Calu3 (cell line): ENCODE measurements around the gene ZNF669. TPM values are rescaled to one million over a fixed set of nuclear protein-coding genes. Genes with fewer than 3 reads are reported as not detected.

ENCODE experiments used
- BruUV-seq: library from RNA; stranded (reverse); fragments of 400-500 nt; replicated peaks from 2 replicates; lab custom pipeline; 2021; lab: Mats Ljungman, UMichigan
- CTCF ChIA-PET: fragments of 300-600 bp; sonication (Branson Sonifier 250); formaldehyde crosslinking; loops from one replicate; lab custom pipeline; 2022; ENCODE audit warnings: antibody characterized with exemption; lab: Charles Lee
- DNase-seq: peaks from one replicate; pipeline ENCODE4 v3.0.0; 2022
- H3K27ac Mint-ChIP-seq: one replicate; pipeline ENCODE4 v1.8.0; 2022; ENCODE audit warnings: mixed read lengths; ENCODE audit not compliant: unreplicated experiment
- H3K27me3 Mint-ChIP-seq: one replicate; pipeline ENCODE4 v1.8.0; 2022; ENCODE audit warnings: mixed read lengths; ENCODE audit not compliant: unreplicated experiment
- H3K36me3 Mint-ChIP-seq: one replicate; pipeline ENCODE4 v1.8.0; 2022; ENCODE audit warnings: mild to moderate bottlenecking, moderate library complexity, mixed read lengths; ENCODE audit not compliant: insufficient read depth, unreplicated experiment
- H3K4me1 Mint-ChIP-seq: one replicate; pipeline ENCODE4 v1.8.0; 2022; ENCODE audit warnings: mild to moderate bottlenecking, low read depth, mixed read lengths; ENCODE audit not compliant: unreplicated experiment
- H3K4me3 Mint-ChIP-seq: one replicate; pipeline ENCODE4 v1.8.0; 2022; ENCODE audit warnings: mild to moderate bottlenecking, low read depth, moderate library complexity, mixed read lengths; ENCODE audit not compliant: unreplicated experiment
- H3K9me3 Mint-ChIP-seq: one replicate; pipeline ENCODE4 v1.8.0; 2022; ENCODE audit warnings: low read depth, mixed read lengths; ENCODE audit not compliant: unreplicated experiment
- CTCF ChIP-seq: fragments of 200-600 bp; IDR thresholded peaks from one replicate; pipeline ENCODE4 v1.8.0; 2022; ENCODE audit warnings: antibody characterized with exemption; ENCODE audit not compliant: unreplicated experiment
- intact Hi-C: fragments of 100-400 bp; cut with micrococcal nuclease; formaldehyde crosslinking; loops from one replicate; pipeline ENCODE4 v1.10.0; 2022; ENCODE audit not compliant: unreplicated experiment
- total RNA-seq: library from RNA; stranded (reverse); gene quantifications from 2 replicates; pipeline ENCODE4 v1.2.3, GENCODE V29; 2022

The ZNF669 gene
- total RNA-seq, 1 experiment from 2014 or later, result 10.5 TPM

- no TSS peak for BruUV-seq
- no peak overlapping the region for H3K4me3 Mint-ChIP-seq
- intact Hi-C loops, result loop anchor here (10.0 kb wide), 1 partner anchor 166 kb away; the partner anchor contains the start of gene AHCTF1
- no peaks in the 10 kb centered on the region for H3K27me3 Mint-ChIP-seq
- DNase-seq, result no peak
- CTCF ChIA-PET, result no interaction called here
- H3K9me3 Mint-ChIP-seq, result peaks cover 26% of the 10 kb centered on the region
- no peak overlapping the region for H3K27ac Mint-ChIP-seq
- H3K36me3 Mint-ChIP-seq, result peaks cover 29% of the 10 kb centered on the region
- TF ChIP-seq CTCF, result no peak
- H3K4me1 Mint-ChIP-seq, result peaks cover 6% of the 10 kb centered on the region
Observed at GRCh38 chr1:247100676-247101279, 3.4 kb downstream of the ZNF669 start.

GRCh38 chr1:247096958-247097357 lies 7.2 kb downstream of the ZNF669 start:
- intact Hi-C loops, result no loop called here
- Mint-ChIP-seq H3K36me3 (peaks cover 10% of the 10 kb centered on the region), H3K4me3 (no peak overlapping the region), H3K27me3 (no peaks in the 10 kb centered on the region), H3K4me1 (no peaks in the 10 kb centered on the region), H3K27ac (no peak overlapping the region), H3K9me3 (peaks cover 23% of the 10 kb centered on the region)
- CTCF ChIA-PET, result no interaction called here
- no peak for TF ChIP-seq CTCF
- no peak for DNase-seq
- BruUV-seq, result no TSS peak

- Mint-ChIP-seq H3K4me3 (no peak overlapping the region), H3K9me3 (peaks cover 24% of the 10 kb centered on the region), H3K27ac (no peak overlapping the region), H3K4me1 (no peaks in the 10 kb centered on the region), H3K27me3 (no peaks in the 10 kb centered on the region), H3K36me3 (peaks cover 10% of the 10 kb centered on the region)
- CTCF ChIA-PET, result no interaction called here
- no TSS peak for BruUV-seq
- no peak for TF ChIP-seq CTCF
- DNase-seq, result no peak
- intact Hi-C loops, result no loop called here
Observed at GRCh38 chr1:247096544-247096943, 7.6 kb downstream of the ZNF669 start.

GRCh38 chr1:247096112-247096511 lies 8.0 kb downstream of the ZNF669 start:
- no TSS peak for BruUV-seq
- H3K27me3 Mint-ChIP-seq, result no peaks in the 10 kb centered on the region
- H3K9me3 Mint-ChIP-seq, result peaks cover 24% of the 10 kb centered on the region
- no peak for TF ChIP-seq CTCF
- H3K36me3 Mint-ChIP-seq, result peaks cover 10% of the 10 kb centered on the region
- DNase-seq, result no peak
- H3K27ac Mint-ChIP-seq, result no peak overlapping the region
- H3K4me3 Mint-ChIP-seq, result no peak overlapping the region
- no peaks in the 10 kb centered on the region for H3K4me1 Mint-ChIP-seq
- CTCF ChIA-PET, result no interaction called here
- intact Hi-C loops, result no loop called here
